Activated CD8-positive, alpha-beta T cell treated with anti-CD3 and anti-CD28 coated beads, Interleukin-2, amount 10 ng/mL, durations not matched to agents 7 days and 5 days (primary cell): ENCODE measurements around the gene HNRNPA1L2. TPM values are rescaled to one million over a fixed set of nuclear protein-coding genes. Genes with fewer than 3 reads are reported as not detected.
"Not testable (repeated sequence)": the region's sequence is repeated elsewhere in the genome, so short reads cannot be mapped to it uniquely, and the experiment has no call there.

Experiments
- ATAC-seq: fragments of 150-1000 bp; cut with Tn5 transposase; one replicate; pipeline ENCODE4 v1.10.0; 2021; ENCODE audit warnings: moderate library complexity
- CTCF ChIA-PET: fragments of 350-600 bp; sonication (Branson Sonifier 250); formaldehyde crosslinking; loops from one replicate; lab custom pipeline; 2021; ENCODE audit warnings: antibody characterized with exemption; lab: Charles Lee
- POLR2A ChIA-PET: fragments of 350-600 bp; sonication (Branson Sonifier 250); formaldehyde crosslinking; loops from one replicate; lab custom pipeline; 2021; ENCODE audit warnings: antibody characterized with exemption; lab: Charles Lee
- DNase-seq: peaks from one replicate; pipeline ENCODE4 v3.0.0-alpha.2; 2020
- H3K27ac Mint-ChIP-seq: one replicate; pipeline ENCODE4 v1.8.0; 2021; ENCODE audit warnings: mild to moderate bottlenecking, mixed read lengths
- H3K27me3 Mint-ChIP-seq: one replicate; pipeline ENCODE4 v1.8.0; 2021; ENCODE audit warnings: low read depth, mixed read lengths
- H3K36me3 Mint-ChIP-seq: one replicate; pipeline ENCODE4 v1.8.0; 2021; ENCODE audit warnings: low read depth, mixed read lengths
- H3K4me1 Mint-ChIP-seq: one replicate; pipeline ENCODE4 v1.8.0; 2021; ENCODE audit warnings: low read depth, mixed read lengths
- H3K4me3 Mint-ChIP-seq: one replicate; pipeline ENCODE4 v1.8.0; 2021; ENCODE audit warnings: mild to moderate bottlenecking, mixed read lengths
- H3K9me3 Mint-ChIP-seq: one replicate; pipeline ENCODE4 v1.8.0; 2022; ENCODE audit warnings: mixed read lengths; ENCODE audit not compliant: insufficient read depth
- total RNA-seq, 2 experiments: library from RNA; stranded (reverse); gene quantifications; one replicate each; pipeline ENCODE4 v1.2.3, GENCODE V29; 2021

HNRNPA1L2 gene
- total RNA-seq, 2 experiments from 2014 or later: 10.4 TPM

DNA sequence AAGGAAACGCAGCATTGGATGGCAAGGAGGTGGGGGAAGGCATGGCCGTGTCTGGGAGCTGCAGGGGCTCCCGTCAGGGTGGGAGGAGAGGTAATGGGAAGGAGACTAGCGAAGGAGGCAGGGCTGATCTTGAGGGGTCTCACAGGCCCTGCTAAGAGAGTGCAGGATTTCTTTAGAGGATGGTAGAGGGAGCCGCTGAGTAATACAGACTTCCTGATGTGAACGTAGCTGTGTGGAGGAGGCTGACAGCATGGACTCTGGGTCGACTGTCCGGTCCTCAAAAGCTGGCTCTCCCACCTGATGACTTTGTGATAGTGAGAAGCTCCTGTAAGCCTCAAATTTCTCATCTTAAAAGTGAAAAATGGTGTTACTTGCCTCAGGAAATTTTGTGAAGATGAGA is 34.0 kb upstream of the HNRNPA1L2 start:
- POLR2A ChIA-PET, H3K27ac Mint-ChIP-seq, H3K4me3 Mint-ChIP-seq, H3K9me3 Mint-ChIP-seq, ATAC-seq, DNase-seq, H3K27me3 Mint-ChIP-seq, H3K36me3 Mint-ChIP-seq, H3K4me1 Mint-ChIP-seq: not testable (repeated sequence)
- CTCF ChIA-PET: interaction anchor here (1.2 to 1.5 kb wide), 2 partner anchors 57 to 360 kb away, joined by 3 to 9 read pairs; no protein-coding TSS in a partner anchor

DNA sequence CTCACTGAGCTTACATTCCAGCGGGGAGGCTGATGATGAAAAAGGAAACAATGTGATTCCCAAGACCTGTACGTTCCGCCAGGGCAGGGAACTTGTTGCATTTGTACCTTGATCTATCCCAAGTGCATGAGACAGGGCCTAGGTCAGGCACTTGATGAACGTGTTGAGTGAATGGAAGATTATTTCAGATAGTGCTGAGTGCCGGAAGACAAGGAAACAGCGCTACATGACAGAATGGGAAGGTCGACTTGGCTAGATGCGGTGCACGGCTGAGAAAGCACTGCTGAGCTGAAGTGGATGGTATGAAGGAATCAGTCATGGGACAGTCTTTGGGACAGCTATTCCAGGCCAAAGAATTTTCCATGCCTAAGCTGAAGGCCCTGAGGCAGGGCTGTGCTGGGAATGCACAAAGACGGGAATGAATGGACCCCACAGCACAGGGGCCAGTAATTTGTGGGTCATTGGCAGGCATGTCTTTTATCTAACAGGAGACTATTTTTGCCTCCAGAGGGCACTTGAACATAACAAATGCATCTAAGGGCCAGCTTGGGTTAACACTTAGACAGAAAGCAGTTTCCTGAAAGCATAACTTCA is 33.1 kb upstream of the HNRNPA1L2 start:
- CTCF ChIA-PET: interaction anchor here (0.8 to 1.5 kb wide), 5 partner anchors 9 to 359 kb away, joined by 3 to 9 read pairs (median 3); no protein-coding TSS in a partner anchor
- H3K4me3 Mint-ChIP-seq: not testable (repeated sequence)
- peak; percentile 71 for ATAC-seq

DNA sequence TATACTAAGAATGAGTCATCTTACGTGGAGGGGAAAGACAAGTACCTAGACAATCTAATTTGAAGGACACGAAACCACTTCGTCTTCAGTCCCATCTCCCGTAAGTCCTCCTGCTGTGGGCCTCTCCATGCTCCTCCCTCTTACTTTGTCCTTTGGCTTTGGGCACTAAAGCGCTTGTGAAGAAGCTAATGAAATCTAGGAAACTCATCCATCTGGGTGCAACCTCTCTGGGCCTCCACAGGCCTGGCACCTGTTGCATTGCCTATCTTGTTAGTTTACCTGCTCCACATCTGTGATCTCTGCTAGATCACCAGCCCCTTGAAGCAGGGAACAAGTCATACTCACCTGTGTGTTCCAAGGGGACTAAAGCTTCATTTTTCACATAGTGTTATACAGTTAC is 32.1 kb upstream of the HNRNPA1L2 start:
- DNase-seq, H3K4me3 Mint-ChIP-seq, ATAC-seq, POLR2A ChIA-PET, H3K36me3 Mint-ChIP-seq, H3K9me3 Mint-ChIP-seq, H3K4me1 Mint-ChIP-seq, H3K27ac Mint-ChIP-seq: not testable (repeated sequence)
- CTCF ChIA-PET: interaction anchor here (1.1 to 1.3 kb wide), 2 partner anchors 236 to 358 kb away, joined by 3 to 6 read pairs; no protein-coding TSS in a partner anchor
- peaks cover 14% of the 10 kb centered on the region for H3K27me3 Mint-ChIP-seq

More for the DNA sequence above, 33.1 kb upstream of the HNRNPA1L2 start:
- H3K9me3 Mint-ChIP-seq, H3K4me1 Mint-ChIP-seq, POLR2A ChIA-PET, H3K27ac Mint-ChIP-seq, H3K36me3 Mint-ChIP-seq, DNase-seq: not testable (repeated sequence)
- peaks cover 14% of the 10 kb centered on the region for H3K27me3 Mint-ChIP-seq

- Mint-ChIP-seq H3K4me1 (peaks cover 30% of the 10 kb centered on the region), H3K4me3 (peak overlapping the region; percentile 4)
- POLR2A ChIA-PET: no interaction called here
Measured at GRCh38 chr13:52615134-52615801, 27.0 kb upstream of the HNRNPA1L2 start.

DNA sequence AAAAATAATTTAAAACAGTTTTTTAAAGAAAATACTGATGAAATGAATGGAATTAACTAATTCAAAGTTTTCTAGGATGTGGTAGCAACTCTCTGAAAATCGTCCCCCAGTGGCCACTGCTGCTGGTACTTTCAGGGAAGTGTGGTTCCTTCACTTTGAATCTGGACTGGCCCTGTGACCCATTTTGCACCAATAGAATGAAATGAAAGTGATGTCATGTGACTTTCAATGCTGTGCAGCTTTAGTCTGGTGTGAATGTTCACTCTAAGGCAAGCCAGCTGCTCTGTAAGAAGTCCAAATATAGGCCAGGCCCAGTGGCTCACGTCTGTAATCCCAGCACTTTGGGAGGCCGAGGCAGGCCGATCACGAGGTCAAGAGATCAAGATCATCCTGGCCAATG is 26.4 kb upstream of the HNRNPA1L2 start:
- no peaks in the 10 kb centered on the region for H3K9me3 Mint-ChIP-seq
- H3K27me3 Mint-ChIP-seq: peaks cover 11% of the 10 kb centered on the region
- POLR2A ChIA-PET: interaction anchor here (2.5 kb wide), 1 partner anchor 37 kb away, joined by 38 read pairs; the partner anchor contains the start of gene SUGT1
- peaks cover 3% of the 10 kb centered on the region for H3K36me3 Mint-ChIP-seq
- peaks cover 32% of the 10 kb centered on the region for H3K4me1 Mint-ChIP-seq
- H3K4me3 Mint-ChIP-seq: peak overlapping the region; percentile 100
- no peak for DNase-seq
- CTCF ChIA-PET: interaction anchor here (1.0 to 1.9 kb wide), 4 partner anchors 36 to 352 kb away, joined by 3 to 10 read pairs (median 4); partner anchors contain the start of gene SUGT1
- H3K27ac Mint-ChIP-seq: peak overlapping the region; percentile 92
- ATAC-seq: no peak

More at GRCh38 chr13:52615134-52615801, 27.0 kb upstream of the HNRNPA1L2 start:
- DNase-seq: no peak
- Mint-ChIP-seq H3K36me3 (peaks cover 3% of the 10 kb centered on the region), H3K9me3 (no peaks in the 10 kb centered on the region), H3K27ac (no peak overlapping the region), H3K27me3 (peaks cover 11% of the 10 kb centered on the region)
- CTCF ChIA-PET: interaction anchor here (1.0 to 1.9 kb wide), 2 partner anchors 37 to 353 kb away, joined by 5 to 10 read pairs; partner anchors contain the start of gene SUGT1
- no peak for ATAC-seq

GRCh38 chr13:52617070-52618060 is 24.9 kb upstream of the HNRNPA1L2 start:
- peak overlapping the region; percentile 92 for H3K27ac Mint-ChIP-seq
- H3K4me3 Mint-ChIP-seq: peak overlapping the region; percentile 100
- peaks cover 7% of the 10 kb centered on the region for H3K36me3 Mint-ChIP-seq
- H3K9me3 Mint-ChIP-seq: no peaks in the 10 kb centered on the region
- ATAC-seq (peak; percentile 96), DNase-seq (peak; percentile 90)
- H3K4me1 Mint-ChIP-seq: peaks cover 32% of the 10 kb centered on the region
- peaks cover 9% of the 10 kb centered on the region for H3K27me3 Mint-ChIP-seq
- ChIA-PET CTCF (interaction anchor here (0.5 to 1.9 kb wide), 11 partner anchors 9 to 701 kb away, joined by 3 to 31 read pairs (median 4); partner anchors contain the start of gene SUGT1), POLR2A (interaction anchor here (0.8 to 2.5 kb wide), 7 partner anchors 9 to 167 kb away, joined by 3 to 38 read pairs (median 4); partner anchors contain the start of gene SUGT1)

DNA sequence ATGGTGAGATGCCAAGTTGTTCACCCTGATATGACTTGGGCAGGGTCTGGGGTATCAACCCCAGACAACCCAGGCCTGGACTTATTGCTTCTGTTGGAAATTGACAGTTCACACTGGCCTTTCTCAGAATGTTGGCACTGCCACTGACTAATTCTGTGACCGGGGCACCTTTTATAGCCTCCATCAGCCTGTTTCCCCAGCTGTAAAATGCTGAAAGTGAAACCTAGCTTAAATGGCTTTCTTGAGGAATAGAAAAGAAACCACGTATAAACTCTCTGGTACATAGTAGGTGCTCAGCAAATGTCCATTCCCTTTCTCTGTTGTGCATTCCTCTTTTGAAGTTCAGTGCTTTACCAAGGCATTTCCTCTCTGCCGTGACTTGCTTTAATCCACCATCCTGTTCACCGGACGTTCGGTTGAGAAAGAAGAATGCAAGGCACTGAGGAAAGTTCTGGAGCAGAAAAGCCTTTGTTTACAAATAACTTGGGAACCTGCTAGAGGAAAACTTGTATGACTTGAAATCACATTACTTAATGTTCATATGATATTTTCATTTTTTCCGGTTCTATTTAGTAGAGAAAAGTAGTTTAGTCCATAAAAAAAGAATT is 11.0 kb upstream of the HNRNPA1L2 start:
- H3K4me3 Mint-ChIP-seq, H3K4me1 Mint-ChIP-seq, POLR2A ChIA-PET, H3K27me3 Mint-ChIP-seq, H3K9me3 Mint-ChIP-seq, CTCF ChIA-PET, ATAC-seq, H3K27ac Mint-ChIP-seq, DNase-seq: not testable (repeated sequence)
- H3K36me3 Mint-ChIP-seq: peaks cover 24% of the 10 kb centered on the region

DNA sequence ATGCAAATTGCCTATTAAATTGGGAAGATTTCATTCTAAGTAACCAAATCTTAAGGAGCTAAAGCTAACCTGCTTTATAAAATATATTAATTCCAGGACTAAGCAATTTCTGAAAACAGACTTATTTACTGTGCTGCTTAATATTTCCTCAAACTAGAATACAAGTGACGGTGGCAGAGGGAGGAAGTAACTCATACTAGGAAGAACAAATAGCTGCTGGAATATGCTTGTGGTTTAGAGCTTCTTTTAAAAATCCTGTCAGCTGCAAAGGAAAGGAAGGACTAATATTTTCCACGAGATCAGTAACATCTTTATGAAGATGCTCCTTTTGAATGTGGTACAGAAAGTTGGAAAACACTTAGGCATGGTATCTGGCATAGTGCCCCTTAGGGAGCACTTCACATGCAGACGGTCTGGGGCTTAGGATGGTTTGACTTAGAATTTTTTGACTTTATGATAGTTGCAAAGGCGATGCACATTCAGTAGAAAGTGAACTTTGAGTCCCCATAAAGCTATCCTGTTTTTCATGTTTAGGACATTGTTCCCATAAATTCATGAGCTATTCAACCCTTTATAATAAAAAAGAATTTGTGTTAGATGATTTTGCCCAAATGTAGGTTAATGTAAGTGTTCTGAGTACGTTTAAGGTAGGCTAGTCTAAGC is 3.4 kb upstream of the HNRNPA1L2 start:
- Mint-ChIP-seq H3K9me3 (no peaks in the 10 kb centered on the region), H3K4me1 (peaks cover 6% of the 10 kb centered on the region), H3K4me3 (no peak overlapping the region), H3K27ac (no peak overlapping the region), H3K36me3 (peaks cover 41% of the 10 kb centered on the region), H3K27me3 (no peaks in the 10 kb centered on the region)
- DNase-seq (no peak), ATAC-seq (no peak)
- ChIA-PET CTCF (interaction anchor here (0.7 to 1.8 kb wide), 3 partner anchors 13 to 38 kb away, joined by 3 to 10 read pairs (median 4); partner anchors contain the start of gene SUGT1), POLR2A (interaction anchor here (0.7 to 1.1 kb wide), 2 partner anchors 13 to 14 kb away, joined by 3 to 4 read pairs; partner anchors contain the start of gene SUGT1)

- no peak for ATAC-seq
- CTCF ChIA-PET: no interaction called here
Measured at GRCh38 chr13:52644108-52644507, 1.9 kb downstream of the HNRNPA1L2 start.

DNA sequence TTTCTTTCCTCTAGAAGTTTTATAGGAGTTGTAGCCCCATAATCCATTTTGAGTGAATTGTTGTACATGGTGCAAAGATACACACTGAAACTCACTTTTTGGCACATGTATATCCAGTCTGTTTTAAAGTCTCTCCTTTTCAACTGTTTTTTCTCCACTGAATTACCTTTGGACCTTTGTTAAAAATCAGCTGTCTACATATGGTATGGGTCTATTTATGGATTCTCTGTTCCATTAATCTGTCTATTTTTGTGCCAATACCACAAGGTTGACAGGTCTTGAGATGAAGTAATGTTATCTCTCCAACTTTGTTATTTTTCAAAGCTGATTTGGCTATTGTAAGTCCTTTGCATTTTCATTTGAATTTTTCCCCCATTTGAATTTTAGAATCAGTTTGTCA is 4.7 kb downstream of the HNRNPA1L2 start:
- DNase-seq: no peak

More at GRCh38 chr13:52644108-52644507, 1.9 kb downstream of the HNRNPA1L2 start:
- Mint-ChIP-seq H3K27ac (no peak overlapping the region), H3K36me3 (peaks cover 37% of the 10 kb centered on the region), H3K4me1 (peaks cover 6% of the 10 kb centered on the region), H3K4me3 (no peak overlapping the region), H3K27me3 (no peaks in the 10 kb centered on the region), H3K9me3 (no peaks in the 10 kb centered on the region)
- DNase-seq: no peak
- POLR2A ChIA-PET: no interaction called here

More for the DNA sequence above, 4.7 kb downstream of the HNRNPA1L2 start:
- no peak overlapping the region for H3K4me3 Mint-ChIP-seq
- ATAC-seq: no peak
- H3K36me3 Mint-ChIP-seq: peaks cover 34% of the 10 kb centered on the region
- CTCF ChIA-PET: interaction anchor here (1.3 kb wide), 1 partner anchor 18 kb away, joined by 5 read pairs; no protein-coding TSS in a partner anchor
- no peaks in the 10 kb centered on the region for H3K9me3 Mint-ChIP-seq
- H3K27ac Mint-ChIP-seq: no peak overlapping the region
- POLR2A ChIA-PET: interaction anchor here (0.9 kb wide), 1 partner anchor 30 kb away, joined by 3 read pairs; no protein-coding TSS in a partner anchor
- peaks cover 14% of the 10 kb centered on the region for H3K4me1 Mint-ChIP-seq
- no peaks in the 10 kb centered on the region for H3K27me3 Mint-ChIP-seq
